Astrocyte (in vitro differentiated cells and primary cell): ENCODE measurements around the gene AATF. TPM values are rescaled to one million over a fixed set of nuclear protein-coding genes. Genes with fewer than 3 reads are reported as not detected.

Experiments used
- DNase-seq: peaks from one replicate; pipeline ENCODE4 v3.0.0-alpha.2; 2010; ENCODE audit warnings: low read depth
- FAIRE-seq: peaks from 2 replicates; lab custom pipeline; 2011; peaks lifted over from hg19 to GRCh38; lab: Jason Lieb, UNC
- H2AFZ ChIP-seq: 2 replicates; pipeline ENCODE4 v1.6.0; 2012; ENCODE audit warnings: low read depth, low read length, inconsistent platforms
- H3K27ac ChIP-seq: 2 replicates; pipeline ENCODE4 v1.5.1; 2011; ENCODE audit warnings: low read depth, low read length, inconsistent platforms
- H3K27me3 ChIP-seq: 2 replicates; pipeline ENCODE4 v1.6.0; 2011; ENCODE audit warnings: low read length, inconsistent platforms; ENCODE audit not compliant: insufficient read depth
- H3K36me3 ChIP-seq: 2 replicates; pipeline ENCODE4 v1.5.1; 2011; ENCODE audit warnings: low read length, inconsistent platforms; ENCODE audit not compliant: insufficient read depth
- H3K4me1 ChIP-seq: 2 replicates; pipeline ENCODE4 v1.5.1; 2011; ENCODE audit warnings: low read length, inconsistent platforms; ENCODE audit not compliant: insufficient read depth
- H3K4me2 ChIP-seq: 2 replicates; pipeline ENCODE4 v1.6.0; 2012; ENCODE audit warnings: low read length, inconsistent platforms
- H3K4me3 ChIP-seq: 2 replicates; pipeline ENCODE4 v1.5.1; 2011; ENCODE audit warnings: low read depth, mild to moderate bottlenecking, low read length, inconsistent platforms; ENCODE audit not compliant: insufficient read depth
- H3K79me2 ChIP-seq: 2 replicates; pipeline ENCODE4 v1.6.0; 2012; ENCODE audit warnings: mild to moderate bottlenecking, low read length, inconsistent platforms; ENCODE audit not compliant: insufficient read depth
- H3K9ac ChIP-seq: 2 replicates; pipeline ENCODE4 v1.6.0; 2012; ENCODE audit warnings: mild to moderate bottlenecking, low read length, inconsistent platforms
- H3K9me3 ChIP-seq: 2 replicates; pipeline ENCODE4 v1.5.1; 2012; ENCODE audit warnings: low read depth, mild to moderate bottlenecking, low read length, inconsistent platforms; ENCODE audit not compliant: insufficient read depth
- H4K20me1 ChIP-seq: 2 replicates; pipeline ENCODE4 v1.6.0; 2012; ENCODE audit warnings: low read length, inconsistent platforms; ENCODE audit not compliant: insufficient read depth
- H3K27ac Mint-ChIP-seq: one replicate; pipeline ENCODE4 v1.8.0; 2021; ENCODE audit warnings: mild to moderate bottlenecking, mixed read lengths; ENCODE audit not compliant: unreplicated experiment
- H3K27me3 Mint-ChIP-seq: one replicate; pipeline ENCODE4 v1.8.0; 2021; ENCODE audit warnings: low read depth, mixed read lengths; ENCODE audit not compliant: unreplicated experiment
- H3K36me3 Mint-ChIP-seq: one replicate; pipeline ENCODE4 v1.8.0; 2021; ENCODE audit warnings: low read depth, mixed read lengths; ENCODE audit not compliant: unreplicated experiment
- H3K4me1 Mint-ChIP-seq: one replicate; pipeline ENCODE4 v1.8.0; 2021; ENCODE audit warnings: low read depth, mixed read lengths; ENCODE audit not compliant: unreplicated experiment
- H3K4me3 Mint-ChIP-seq: one replicate; pipeline ENCODE4 v1.8.0; 2021; ENCODE audit warnings: mild to moderate bottlenecking, moderate library complexity, mixed read lengths; ENCODE audit not compliant: unreplicated experiment
- H3K9me3 Mint-ChIP-seq: one replicate; pipeline ENCODE4 v1.8.0; 2021; ENCODE audit warnings: mild to moderate bottlenecking, mixed read lengths; ENCODE audit not compliant: unreplicated experiment
- EZH2 ChIP-seq: IDR thresholded peaks from 2 replicates; pipeline ENCODE4 v1.6.1; 2012; ENCODE audit warnings: mild to moderate bottlenecking, low read length, inconsistent platforms; ENCODE audit not compliant: insufficient read depth
- total RNA-seq: library from RNA; stranded (reverse); gene quantifications from 2 replicates; pipeline ENCODE4 v1.2.1, GENCODE V29; 2021
- TF ChIP-seq, protein P1 (sequence below): IDR thresholded peaks from 2 replicates; pipeline ENCODE4 v1.5.1; 2011; ENCODE audit warnings: low read depth, mild to moderate bottlenecking, inconsistent platforms, low read length, moderate library complexity; ENCODE audit not compliant: insufficient read depth

AATF gene
- total RNA-seq, 1 donor from 2014 or later = 47.1 TPM

DNA sequence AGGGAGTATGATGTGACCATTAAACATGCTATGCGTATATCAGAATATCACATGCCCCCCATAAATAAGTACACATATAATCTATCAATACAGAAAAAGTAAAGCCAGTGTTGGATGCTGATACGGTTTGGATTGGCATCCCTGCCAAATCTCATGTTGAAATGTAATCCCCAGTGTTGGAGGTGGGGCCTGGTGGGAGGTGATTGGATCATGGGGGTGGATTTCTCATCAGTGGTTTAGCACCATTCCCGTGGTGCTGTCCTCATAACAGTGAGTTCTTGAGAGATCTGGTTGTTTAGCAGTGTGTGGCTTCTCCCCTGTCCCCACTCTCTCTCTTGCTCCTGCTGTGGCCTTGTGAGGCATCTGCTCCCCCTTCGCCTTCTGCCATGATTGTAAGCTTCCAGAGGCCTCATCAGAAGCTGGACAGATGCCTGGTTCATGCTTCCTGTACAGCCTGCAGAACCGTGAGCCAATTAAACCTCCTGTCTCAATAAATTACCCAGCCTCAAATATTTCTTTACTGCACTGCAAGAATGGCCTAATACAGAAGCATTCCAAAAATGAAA lies 88.9 kb downstream of the AATF start:
- FAIRE-seq = no peak
- H3K27ac ChIP-seq = no peak overlapping the region
- no peak overlapping the region for H3K4me2 ChIP-seq
- no peaks in the 10 kb centered on the region for H3K9me3 Mint-ChIP-seq
- no peak for TF ChIP-seq EZH2
- TF ChIP-seq, protein P1, sequence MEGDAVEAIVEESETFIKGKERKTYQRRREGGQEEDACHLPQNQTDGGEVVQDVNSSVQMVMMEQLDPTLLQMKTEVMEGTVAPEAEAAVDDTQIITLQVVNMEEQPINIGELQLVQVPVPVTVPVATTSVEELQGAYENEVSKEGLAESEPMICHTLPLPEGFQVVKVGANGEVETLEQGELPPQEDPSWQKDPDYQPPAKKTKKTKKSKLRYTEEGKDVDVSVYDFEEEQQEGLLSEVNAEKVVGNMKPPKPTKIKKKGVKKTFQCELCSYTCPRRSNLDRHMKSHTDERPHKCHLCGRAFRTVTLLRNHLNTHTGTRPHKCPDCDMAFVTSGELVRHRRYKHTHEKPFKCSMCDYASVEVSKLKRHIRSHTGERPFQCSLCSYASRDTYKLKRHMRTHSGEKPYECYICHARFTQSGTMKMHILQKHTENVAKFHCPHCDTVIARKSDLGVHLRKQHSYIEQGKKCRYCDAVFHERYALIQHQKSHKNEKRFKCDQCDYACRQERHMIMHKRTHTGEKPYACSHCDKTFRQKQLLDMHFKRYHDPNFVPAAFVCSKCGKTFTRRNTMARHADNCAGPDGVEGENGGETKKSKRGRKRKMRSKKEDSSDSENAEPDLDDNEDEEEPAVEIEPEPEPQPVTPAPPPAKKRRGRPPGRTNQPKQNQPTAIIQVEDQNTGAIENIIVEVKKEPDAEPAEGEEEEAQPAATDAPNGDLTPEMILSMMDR = no peak
- H3K4me1 Mint-ChIP-seq = no peaks in the 10 kb centered on the region
- no peak overlapping the region for H3K4me3 Mint-ChIP-seq
- no peak overlapping the region for H3K27ac Mint-ChIP-seq
- DNase-seq = no peak
- H3K9ac ChIP-seq = no peak overlapping the region
- H3K4me3 ChIP-seq = no peak overlapping the region
- H2AFZ ChIP-seq = no peak overlapping the region
- no peaks in the 10 kb centered on the region for H3K27me3 Mint-ChIP-seq
- H3K27me3 ChIP-seq = no peaks in the 10 kb centered on the region
- no peaks in the 10 kb centered on the region for H3K9me3 ChIP-seq
- peaks cover 14% of the 10 kb centered on the region for H3K36me3 Mint-ChIP-seq
- H3K36me3 ChIP-seq = no peaks in the 10 kb centered on the region
- H4K20me1 ChIP-seq = no peaks in the 10 kb centered on the region
- H3K4me1 ChIP-seq = no peaks in the 10 kb centered on the region
- H3K79me2 ChIP-seq = no peaks in the 10 kb centered on the region

DNA sequence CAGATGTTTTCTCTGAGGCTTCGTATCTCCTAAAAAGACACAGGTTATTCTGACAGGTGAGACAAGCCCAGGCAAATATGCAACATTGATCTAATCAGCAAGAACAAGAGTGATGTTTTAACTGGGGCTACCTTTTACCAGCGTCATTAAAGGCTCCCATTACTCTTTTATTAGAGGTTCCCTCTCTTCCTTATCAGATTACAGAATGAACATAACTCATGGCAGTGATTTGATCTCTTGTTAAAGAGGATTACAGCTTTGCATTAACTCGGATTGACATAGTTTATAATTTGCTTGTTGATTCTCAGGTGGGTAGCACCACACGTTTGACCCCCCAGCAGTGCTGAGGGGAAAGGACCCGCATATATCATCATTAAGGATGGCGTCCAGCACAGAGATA lies 90.5 kb downstream of the AATF start:
- no peak overlapping the region for H3K4me3 ChIP-seq
- no peak overlapping the region for H3K4me2 ChIP-seq
- H3K36me3 Mint-ChIP-seq = peaks cover 14% of the 10 kb centered on the region
- H3K4me1 Mint-ChIP-seq = peaks cover 7% of the 10 kb centered on the region
- no peak overlapping the region for H3K27ac ChIP-seq
- no peak overlapping the region for H3K27ac Mint-ChIP-seq
- no peaks in the 10 kb centered on the region for H3K9me3 Mint-ChIP-seq
- H3K9me3 ChIP-seq = no peaks in the 10 kb centered on the region
- H4K20me1 ChIP-seq = peaks cover 3% of the 10 kb centered on the region
- peaks cover 5% of the 10 kb centered on the region for H3K4me1 ChIP-seq
- no peak overlapping the region for H3K9ac ChIP-seq
- no peaks in the 10 kb centered on the region for H3K27me3 ChIP-seq
- no peaks in the 10 kb centered on the region for H3K27me3 Mint-ChIP-seq
- FAIRE-seq (no peak), DNase-seq (no peak)
- no peaks in the 10 kb centered on the region for H3K79me2 ChIP-seq
- no peak overlapping the region for H2AFZ ChIP-seq
- no peak for TF ChIP-seq EZH2
- TF ChIP-seq, protein P1 = no peak
- no peaks in the 10 kb centered on the region for H3K36me3 ChIP-seq
- H3K4me3 Mint-ChIP-seq = no peak overlapping the region

DNA sequence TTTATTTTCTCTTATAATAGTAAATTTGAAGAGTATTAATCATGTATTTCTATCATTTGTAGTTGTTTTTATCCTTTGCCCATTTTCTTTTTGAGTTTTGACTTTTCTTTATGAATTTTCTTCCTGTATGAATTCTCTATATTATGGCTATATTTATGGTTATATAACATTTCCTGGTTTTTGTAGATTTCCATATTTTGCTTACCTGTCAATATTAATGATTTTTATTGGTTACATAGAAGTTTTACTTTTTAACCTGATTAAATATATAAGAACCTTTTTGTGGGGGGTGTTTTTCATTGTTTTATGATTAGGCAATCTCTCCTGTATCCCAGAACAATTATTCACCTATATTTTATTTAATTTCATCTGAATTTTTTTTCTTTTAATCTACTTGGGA lies 93.2 kb downstream of the AATF start:
- Histone ChIP-seq H3K79me2 (no peaks in the 10 kb centered on the region), H3K9ac (no peak overlapping the region), H3K27me3 (no peaks in the 10 kb centered on the region), H3K27ac (no peak overlapping the region), H3K36me3 (peaks cover 3% of the 10 kb centered on the region), H2AFZ (no peak overlapping the region), H4K20me1 (peaks cover 16% of the 10 kb centered on the region), H3K4me3 (no peak overlapping the region), H3K9me3 (no peaks in the 10 kb centered on the region), H3K4me1 (peaks cover 12% of the 10 kb centered on the region), H3K4me2 (no peak overlapping the region)
- DNase-seq (no peak), FAIRE-seq (no peak)
- no peaks in the 10 kb centered on the region for H3K27me3 Mint-ChIP-seq
- no peak overlapping the region for H3K27ac Mint-ChIP-seq
- H3K36me3 Mint-ChIP-seq = peaks cover 11% of the 10 kb centered on the region
- H3K4me1 Mint-ChIP-seq = peaks cover 22% of the 10 kb centered on the region
- no peak for TF ChIP-seq EZH2
- TF ChIP-seq, protein P1 = no peak
- no peak overlapping the region for H3K4me3 Mint-ChIP-seq
- no peaks in the 10 kb centered on the region for H3K9me3 Mint-ChIP-seq
